WTC11 (cell line): ENCODE data around the gene GABBR2. TPM values are rescaled to one million over a fixed set of nuclear protein-coding genes. Genes with fewer than 3 reads are reported as not detected.

Experiments
- ATAC-seq: fragments of 200-7000 bp; cut with Tn5 transposase; 2 replicates; pipeline ENCODE4 v1.10.0; 2021; ENCODE audit warnings: mild to moderate bottlenecking, moderate library complexity
- CTCF ChIA-PET: fragments of 300-600 bp; sonication (Branson Sonifier 250); formaldehyde crosslinking; loops from one replicate; lab custom pipeline; 2021; ENCODE audit warnings: antibody characterized with exemption; lab: Charles Lee
- POLR2A ChIA-PET: fragments of 350-600 bp; sonication (Branson Sonifier 250); formaldehyde crosslinking; loops from one replicate; lab custom pipeline; 2021; ENCODE audit warnings: antibody characterized with exemption; lab: Charles Lee
- DNase-seq: peaks from one replicate; pipeline ENCODE4 v3.0.0; 2021; ENCODE audit warnings: low spot score
- H3K27ac Mint-ChIP-seq: 2 replicates; pipeline ENCODE4 v1.8.0; 2021; ENCODE audit warnings: mixed read lengths
- H3K27me3 Mint-ChIP-seq: 2 replicates; pipeline ENCODE4 v1.8.0; 2021; ENCODE audit warnings: low read depth, mild to moderate bottlenecking, moderate library complexity, mixed read lengths
- H3K36me3 Mint-ChIP-seq: 2 replicates; pipeline ENCODE4 v1.8.0; 2021; ENCODE audit warnings: mixed read lengths
- H3K4me1 Mint-ChIP-seq: 2 replicates; pipeline ENCODE4 v1.8.0; 2022; ENCODE audit warnings: mixed read lengths
- H3K4me3 Mint-ChIP-seq: 2 replicates; pipeline ENCODE4 v1.8.0; 2021; ENCODE audit warnings: mild to moderate bottlenecking, moderate library complexity, mixed read lengths
- H3K9me3 Mint-ChIP-seq: 2 replicates; pipeline ENCODE4 v1.8.0; 2021; ENCODE audit warnings: mixed read lengths
- ESRRA ChIP-seq: sonication (generic); formaldehyde crosslinking; IDR thresholded peaks from 2 replicates; pipeline ENCODE4 v1.8.1; 2022; ENCODE audit warnings: mild to moderate bottlenecking, missing genetic modification reagents, borderline replicate concordance
- IRF2 ChIP-seq: sonication (generic); formaldehyde crosslinking; IDR thresholded peaks from 2 replicates; pipeline ENCODE4 v1.8.0; 2022; ENCODE audit warnings: low read depth, missing genetic modification reagents, borderline replicate concordance
- JAZF1 ChIP-seq: fragments of 250-450 bp; sonication (Bioruptor Pico); IDR thresholded peaks from 2 replicates; pipeline ENCODE4 v1.9.0; 2021; ENCODE audit warnings: moderate library complexity, mild to moderate bottlenecking, inconsistent platforms
- KAT7 ChIP-seq: sonication (generic); formaldehyde crosslinking; IDR thresholded peaks from 2 replicates; pipeline ENCODE4 v1.8.1; 2023; ENCODE audit warnings: missing genetic modification reagents, mild to moderate bottlenecking, borderline replicate concordance
- OVOL2 ChIP-seq: fragments of 250-450 bp; sonication (Bioruptor Pico); IDR thresholded peaks from 2 replicates; pipeline ENCODE4 v1.9.0; 2021; ENCODE audit warnings: mild to moderate bottlenecking, borderline replicate concordance
- RORB ChIP-seq: fragments of 250-450 bp; sonication (Bioruptor Pico); IDR thresholded peaks from 2 replicates; pipeline ENCODE4 v1.9.0; 2021; ENCODE audit warnings: mild to moderate bottlenecking
- SMAD3 ChIP-seq: sonication (generic); formaldehyde crosslinking; IDR thresholded peaks from 2 replicates; pipeline ENCODE4 v1.8.0; 2022; ENCODE audit warnings: missing genetic modification reagents, mild to moderate bottlenecking, borderline replicate concordance
- TCF7 ChIP-seq: sonication (generic); formaldehyde crosslinking; IDR thresholded peaks from 2 replicates; pipeline ENCODE4 v1.8.0; 2022; ENCODE audit warnings: mild to moderate bottlenecking, low read depth, missing genetic modification reagents, moderate library complexity
- TEAD1 ChIP-seq: sonication (generic); formaldehyde crosslinking; IDR thresholded peaks from 2 replicates; pipeline ENCODE4 v1.8.0; 2022; ENCODE audit warnings: mild to moderate bottlenecking, missing genetic modification reagents
- ZNF138 ChIP-seq: sonication (generic); formaldehyde crosslinking; conservative IDR thresholded peaks from 2 replicates; pipeline ENCODE4 v1.8.1; 2022; ENCODE audit warnings: mild to moderate bottlenecking, moderate library complexity, missing genetic modification reagents
- ZNF232 ChIP-seq: sonication (generic); formaldehyde crosslinking; IDR thresholded peaks from 2 replicates; pipeline ENCODE4 v1.8.0; 2022; ENCODE audit warnings: mild to moderate bottlenecking, missing genetic modification reagents
- ZNF396 ChIP-seq: fragments of 250-450 bp; sonication (Bioruptor Pico); IDR thresholded peaks from 2 replicates; pipeline ENCODE4 v1.8.0; 2021; ENCODE audit warnings: mild to moderate bottlenecking, moderate library complexity, borderline replicate concordance
- ZNF416 ChIP-seq: fragments of 250-450 bp; sonication (Bioruptor Pico); IDR thresholded peaks from 2 replicates; pipeline ENCODE4 v1.9.0; 2021; ENCODE audit warnings: mild to moderate bottlenecking, inconsistent platforms
- total RNA-seq: library from RNA; stranded (reverse); gene quantifications from 3 replicates; pipeline ENCODE4 v1.2.3, GENCODE V29; 2021
- TF ChIP-seq, protein P1 (sequence below): sonication (generic); formaldehyde crosslinking; IDR thresholded peaks from 2 replicates; pipeline ENCODE4 v1.8.0; 2022; ENCODE audit warnings: mild to moderate bottlenecking, missing genetic modification reagents
- TF ChIP-seq, protein P2 (sequence below): sonication (generic); formaldehyde crosslinking; IDR thresholded peaks from 2 replicates; pipeline ENCODE4 v1.8.1; 2022; ENCODE audit warnings: low read depth, mild to moderate bottlenecking, moderate library complexity, missing genetic modification reagents, borderline replicate concordance
- TF ChIP-seq, protein P3 (sequence below): fragments of 250-450 bp; sonication (Bioruptor Pico); IDR thresholded peaks from 2 replicates; pipeline ENCODE4 v2.1.2; 2022; ENCODE audit warnings: mild to moderate bottlenecking, moderate library complexity
- TF ChIP-seq, protein P4 (sequence below): fragments of 250-450 bp; sonication (Bioruptor Pico); IDR thresholded peaks from 2 replicates; pipeline ENCODE4 v1.8.0; 2021; ENCODE audit warnings: mild to moderate bottlenecking
- TF ChIP-seq, protein P5 (sequence below): sonication (generic); formaldehyde crosslinking; IDR thresholded peaks from 2 replicates; pipeline ENCODE4 v1.8.0; 2022; ENCODE audit warnings: mild to moderate bottlenecking, missing genetic modification reagents
- TF ChIP-seq, protein P6 (sequence below): sonication (generic); formaldehyde crosslinking; IDR thresholded peaks from 2 replicates; pipeline ENCODE4 v1.8.1; 2023; ENCODE audit warnings: mild to moderate bottlenecking, missing genetic modification reagents, borderline replicate concordance

GABBR2 gene
- total RNA-seq, 1 experiment from 2014 or later = 0.92 TPM

DNA sequence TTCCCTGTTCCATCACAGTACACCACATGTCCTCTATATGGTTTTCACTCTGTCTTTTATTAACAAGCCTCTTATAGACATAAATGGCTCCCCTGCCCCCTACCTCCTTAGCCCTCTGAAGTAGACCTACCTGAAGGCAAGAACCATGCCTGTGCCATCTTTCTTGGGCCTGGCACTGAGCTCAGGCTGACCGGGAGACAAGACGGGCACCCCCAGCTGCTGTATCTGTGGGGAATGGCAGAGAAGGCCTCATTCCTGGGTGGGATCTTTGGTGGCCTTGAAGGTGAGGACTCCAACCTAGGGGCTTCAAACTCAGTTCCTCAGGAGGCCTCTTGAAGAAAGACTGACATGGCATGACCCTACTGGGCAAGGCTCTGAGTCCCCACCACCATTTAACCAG lies 109.9 kb downstream of the GABBR2 start (continued):
- TF ChIP-seq KAT7 (CRISPR knock-in tag) = no peak
- TF ChIP-seq, protein P1, sequence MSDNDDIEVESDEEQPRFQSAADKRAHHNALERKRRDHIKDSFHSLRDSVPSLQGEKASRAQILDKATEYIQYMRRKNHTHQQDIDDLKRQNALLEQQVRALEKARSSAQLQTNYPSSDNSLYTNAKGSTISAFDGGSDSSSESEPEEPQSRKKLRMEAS (CRISPR knock-in tag) = no peak
- no peak for TF ChIP-seq TCF7 (CRISPR knock-in tag)
- TF ChIP-seq, protein P2, sequence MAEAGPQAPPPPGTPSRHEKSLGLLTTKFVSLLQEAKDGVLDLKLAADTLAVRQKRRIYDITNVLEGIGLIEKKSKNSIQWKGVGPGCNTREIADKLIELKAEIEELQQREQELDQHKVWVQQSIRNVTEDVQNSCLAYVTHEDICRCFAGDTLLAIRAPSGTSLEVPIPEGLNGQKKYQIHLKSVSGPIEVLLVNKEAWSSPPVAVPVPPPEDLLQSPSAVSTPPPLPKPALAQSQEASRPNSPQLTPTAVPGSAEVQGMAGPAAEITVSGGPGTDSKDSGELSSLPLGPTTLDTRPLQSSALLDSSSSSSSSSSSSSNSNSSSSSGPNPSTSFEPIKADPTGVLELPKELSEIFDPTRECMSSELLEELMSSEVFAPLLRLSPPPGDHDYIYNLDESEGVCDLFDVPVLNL = no peak
- no peak for TF ChIP-seq TEAD1
- TF ChIP-seq ZNF396 (CRISPR knock-in tag) = no peak
- TF ChIP-seq, protein P3, sequence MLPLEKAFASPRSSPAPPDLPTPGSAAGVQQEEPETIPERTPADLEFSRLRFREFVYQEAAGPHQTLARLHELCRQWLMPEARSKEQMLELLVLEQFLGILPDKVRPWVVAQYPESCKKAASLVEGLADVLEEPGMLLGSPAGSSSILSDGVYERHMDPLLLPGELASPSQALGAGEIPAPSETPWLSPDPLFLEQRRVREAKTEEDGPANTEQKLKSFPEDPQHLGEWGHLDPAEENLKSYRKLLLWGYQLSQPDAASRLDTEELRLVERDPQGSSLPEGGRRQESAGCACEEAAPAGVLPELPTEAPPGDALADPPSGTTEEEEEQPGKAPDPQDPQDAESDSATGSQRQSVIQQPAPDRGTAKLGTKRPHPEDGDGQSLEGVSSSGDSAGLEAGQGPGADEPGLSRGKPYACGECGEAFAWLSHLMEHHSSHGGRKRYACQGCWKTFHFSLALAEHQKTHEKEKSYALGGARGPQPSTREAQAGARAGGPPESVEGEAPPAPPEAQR (CRISPR knock-in tag) = no peak
- no peak for TF ChIP-seq IRF2

DNA sequence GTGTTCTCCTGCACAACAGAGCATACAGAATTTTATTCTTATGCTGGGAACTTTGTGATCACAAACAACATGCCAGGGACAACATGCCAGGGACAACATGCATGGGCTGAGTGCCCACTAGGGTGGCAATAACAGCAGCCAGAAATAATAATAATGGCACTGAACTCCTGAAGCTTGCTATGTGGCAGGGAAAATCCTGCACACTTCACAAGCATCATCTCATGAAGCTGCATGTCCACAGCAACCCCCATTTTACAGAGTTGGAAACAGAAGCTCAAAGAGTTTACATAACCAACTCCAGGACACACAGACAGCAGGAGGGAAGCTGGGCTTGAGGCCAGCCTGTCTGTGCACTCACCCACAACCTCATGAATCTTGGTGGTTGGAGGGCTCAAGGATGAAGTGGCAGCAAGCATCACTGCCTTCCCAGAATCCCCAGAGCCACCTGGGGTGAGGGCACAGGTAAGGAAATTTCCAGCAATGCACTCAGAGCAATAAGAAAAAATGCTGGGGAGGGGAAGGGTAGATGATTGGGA lies 111.4 kb downstream of the GABBR2 start:
- H3K27ac Mint-ChIP-seq = no peak overlapping the region
- H3K27me3 Mint-ChIP-seq = no peaks in the 10 kb centered on the region
- no peak for ATAC-seq
- H3K4me1 Mint-ChIP-seq = peaks cover 15% of the 10 kb centered on the region
- CTCF ChIA-PET = interaction anchor here (1.5 kb wide), 1 partner anchor 61 kb away, joined by 4 read pairs; no protein-coding TSS in a partner anchor
- H3K36me3 Mint-ChIP-seq = no peaks in the 10 kb centered on the region
- POLR2A ChIA-PET = no interaction called here
- no peak for DNase-seq
- no peaks in the 10 kb centered on the region for H3K9me3 Mint-ChIP-seq
- TF ChIP-seq ZNF232 (CRISPR knock-in tag) (no peak), ZNF138 (no peak), ESRRA (no peak), JAZF1 (no peak), ZNF416 (CRISPR knock-in tag) (no peak), OVOL2 (CRISPR knock-in tag) (no peak), RORB (CRISPR knock-in tag) (no peak), SMAD3 (CRISPR knock-in tag) (no peak)
- TF ChIP-seq, protein P4, sequence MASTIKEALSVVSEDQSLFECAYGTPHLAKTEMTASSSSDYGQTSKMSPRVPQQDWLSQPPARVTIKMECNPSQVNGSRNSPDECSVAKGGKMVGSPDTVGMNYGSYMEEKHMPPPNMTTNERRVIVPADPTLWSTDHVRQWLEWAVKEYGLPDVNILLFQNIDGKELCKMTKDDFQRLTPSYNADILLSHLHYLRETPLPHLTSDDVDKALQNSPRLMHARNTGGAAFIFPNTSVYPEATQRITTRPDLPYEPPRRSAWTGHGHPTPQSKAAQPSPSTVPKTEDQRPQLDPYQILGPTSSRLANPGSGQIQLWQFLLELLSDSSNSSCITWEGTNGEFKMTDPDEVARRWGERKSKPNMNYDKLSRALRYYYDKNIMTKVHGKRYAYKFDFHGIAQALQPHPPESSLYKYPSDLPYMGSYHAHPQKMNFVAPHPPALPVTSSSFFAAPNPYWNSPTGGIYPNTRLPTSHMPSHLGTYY (CRISPR knock-in tag) = no peak
- TF ChIP-seq, protein P5, sequence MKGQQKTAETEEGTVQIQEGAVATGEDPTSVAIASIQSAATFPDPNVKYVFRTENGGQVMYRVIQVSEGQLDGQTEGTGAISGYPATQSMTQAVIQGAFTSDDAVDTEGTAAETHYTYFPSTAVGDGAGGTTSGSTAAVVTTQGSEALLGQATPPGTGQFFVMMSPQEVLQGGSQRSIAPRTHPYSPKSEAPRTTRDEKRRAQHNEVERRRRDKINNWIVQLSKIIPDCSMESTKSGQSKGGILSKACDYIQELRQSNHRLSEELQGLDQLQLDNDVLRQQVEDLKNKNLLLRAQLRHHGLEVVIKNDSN (CRISPR knock-in tag) = no peak
- TF ChIP-seq, protein P6, sequence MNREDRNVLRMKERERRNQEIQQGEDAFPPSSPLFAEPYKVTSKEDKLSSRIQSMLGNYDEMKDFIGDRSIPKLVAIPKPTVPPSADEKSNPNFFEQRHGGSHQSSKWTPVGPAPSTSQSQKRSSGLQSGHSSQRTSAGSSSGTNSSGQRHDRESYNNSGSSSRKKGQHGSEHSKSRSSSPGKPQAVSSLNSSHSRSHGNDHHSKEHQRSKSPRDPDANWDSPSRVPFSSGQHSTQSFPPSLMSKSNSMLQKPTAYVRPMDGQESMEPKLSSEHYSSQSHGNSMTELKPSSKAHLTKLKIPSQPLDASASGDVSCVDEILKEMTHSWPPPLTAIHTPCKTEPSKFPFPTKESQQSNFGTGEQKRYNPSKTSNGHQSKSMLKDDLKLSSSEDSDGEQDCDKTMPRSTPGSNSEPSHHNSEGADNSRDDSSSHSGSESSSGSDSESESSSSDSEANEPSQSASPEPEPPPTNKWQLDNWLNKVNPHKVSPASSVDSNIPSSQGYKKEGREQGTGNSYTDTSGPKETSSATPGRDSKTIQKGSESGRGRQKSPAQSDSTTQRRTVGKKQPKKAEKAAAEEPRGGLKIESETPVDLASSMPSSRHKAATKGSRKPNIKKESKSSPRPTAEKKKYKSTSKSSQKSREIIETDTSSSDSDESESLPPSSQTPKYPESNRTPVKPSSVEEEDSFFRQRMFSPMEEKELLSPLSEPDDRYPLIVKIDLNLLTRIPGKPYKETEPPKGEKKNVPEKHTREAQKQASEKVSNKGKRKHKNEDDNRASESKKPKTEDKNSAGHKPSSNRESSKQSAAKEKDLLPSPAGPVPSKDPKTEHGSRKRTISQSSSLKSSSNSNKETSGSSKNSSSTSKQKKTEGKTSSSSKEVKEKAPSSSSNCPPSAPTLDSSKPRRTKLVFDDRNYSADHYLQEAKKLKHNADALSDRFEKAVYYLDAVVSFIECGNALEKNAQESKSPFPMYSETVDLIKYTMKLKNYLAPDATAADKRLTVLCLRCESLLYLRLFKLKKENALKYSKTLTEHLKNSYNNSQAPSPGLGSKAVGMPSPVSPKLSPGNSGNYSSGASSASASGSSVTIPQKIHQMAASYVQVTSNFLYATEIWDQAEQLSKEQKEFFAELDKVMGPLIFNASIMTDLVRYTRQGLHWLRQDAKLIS (CRISPR knock-in tag) = no peak
- H3K4me3 Mint-ChIP-seq = no peak overlapping the region
